Activated CD8-positive, alpha-beta T cell treated with anti-CD3 and anti-CD28 coated beads, Interleukin-2, amount 10 ng/mL, durations not matched to agents 7 days and 5 days (primary cell): ENCODE measurements around the gene DNAAF9. TPM values are rescaled to one million over a fixed set of nuclear protein-coding genes. Genes with fewer than 3 reads are reported as not detected.

Source experiments
- ATAC-seq: fragments of 150-1000 bp; cut with Tn5 transposase; one replicate; pipeline ENCODE4 v1.10.0; 2021; ENCODE audit warnings: moderate library complexity
- CTCF ChIA-PET: fragments of 350-600 bp; sonication (Branson Sonifier 250); formaldehyde crosslinking; loops from one replicate; lab custom pipeline; 2021; ENCODE audit warnings: antibody characterized with exemption; lab: Charles Lee
- POLR2A ChIA-PET: fragments of 350-600 bp; sonication (Branson Sonifier 250); formaldehyde crosslinking; loops from one replicate; lab custom pipeline; 2021; ENCODE audit warnings: antibody characterized with exemption; lab: Charles Lee
- DNase-seq: peaks from one replicate; pipeline ENCODE4 v3.0.0-alpha.2; 2020
- H3K27ac Mint-ChIP-seq: one replicate; pipeline ENCODE4 v1.8.0; 2021; ENCODE audit warnings: mild to moderate bottlenecking, mixed read lengths
- H3K27me3 Mint-ChIP-seq: one replicate; pipeline ENCODE4 v1.8.0; 2021; ENCODE audit warnings: low read depth, mixed read lengths
- H3K36me3 Mint-ChIP-seq: one replicate; pipeline ENCODE4 v1.8.0; 2021; ENCODE audit warnings: low read depth, mixed read lengths
- H3K4me1 Mint-ChIP-seq: one replicate; pipeline ENCODE4 v1.8.0; 2021; ENCODE audit warnings: low read depth, mixed read lengths
- H3K4me3 Mint-ChIP-seq: one replicate; pipeline ENCODE4 v1.8.0; 2021; ENCODE audit warnings: mild to moderate bottlenecking, mixed read lengths
- H3K9me3 Mint-ChIP-seq: one replicate; pipeline ENCODE4 v1.8.0; 2022; ENCODE audit warnings: mixed read lengths; ENCODE audit not compliant: insufficient read depth
- total RNA-seq, 2 experiments: library from RNA; stranded (reverse); gene quantifications; one replicate each; pipeline ENCODE4 v1.2.3, GENCODE V29; 2021

Gene DNAAF9
- total RNA-seq, 2 experiments from 2014 or later: 3.4 to 3.5 TPM

- Mint-ChIP-seq H3K27ac (no peak overlapping the region), H3K9me3 (no peaks in the 10 kb centered on the region), H3K4me3 (no peak overlapping the region), H3K27me3 (no peaks in the 10 kb centered on the region), H3K36me3 (no peaks in the 10 kb centered on the region), H3K4me1 (no peaks in the 10 kb centered on the region)
- CTCF ChIA-PET: no interaction called here
- DNase-seq (no peak), ATAC-seq (no peak)
- POLR2A ChIA-PET: no interaction called here
Measured at GRCh38 chr20:3396492-3396891, 11.0 kb downstream of the DNAAF9 start.

DNA sequence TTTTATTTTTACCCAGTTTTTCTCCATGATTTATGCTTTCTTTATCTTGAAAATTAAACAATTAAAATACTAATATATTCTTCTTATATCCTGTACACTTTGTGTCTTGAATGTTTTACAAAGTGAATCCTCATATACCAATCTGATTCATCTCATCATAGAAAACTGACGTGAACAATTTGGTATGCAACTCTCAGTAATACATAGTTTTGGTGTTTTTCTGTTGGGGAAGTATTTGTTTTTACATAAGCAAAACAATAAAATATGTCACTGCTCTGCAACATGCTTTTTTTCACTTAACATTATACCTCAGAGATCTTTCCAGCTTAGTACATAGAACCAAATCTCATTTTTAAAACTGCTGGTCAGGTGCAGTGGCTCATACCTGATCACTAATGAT, 14.7 kb downstream of the DNAAF9 start:
- CTCF ChIA-PET: no interaction called here
- no peak overlapping the region for H3K4me3 Mint-ChIP-seq
- no peaks in the 10 kb centered on the region for H3K9me3 Mint-ChIP-seq
- no peaks in the 10 kb centered on the region for H3K4me1 Mint-ChIP-seq
- peaks cover 2% of the 10 kb centered on the region for H3K36me3 Mint-ChIP-seq
- POLR2A ChIA-PET: no interaction called here
- H3K27me3 Mint-ChIP-seq: peaks cover 3% of the 10 kb centered on the region
- H3K27ac Mint-ChIP-seq: no peak overlapping the region
- ATAC-seq (no peak), DNase-seq (no peak)

DNA sequence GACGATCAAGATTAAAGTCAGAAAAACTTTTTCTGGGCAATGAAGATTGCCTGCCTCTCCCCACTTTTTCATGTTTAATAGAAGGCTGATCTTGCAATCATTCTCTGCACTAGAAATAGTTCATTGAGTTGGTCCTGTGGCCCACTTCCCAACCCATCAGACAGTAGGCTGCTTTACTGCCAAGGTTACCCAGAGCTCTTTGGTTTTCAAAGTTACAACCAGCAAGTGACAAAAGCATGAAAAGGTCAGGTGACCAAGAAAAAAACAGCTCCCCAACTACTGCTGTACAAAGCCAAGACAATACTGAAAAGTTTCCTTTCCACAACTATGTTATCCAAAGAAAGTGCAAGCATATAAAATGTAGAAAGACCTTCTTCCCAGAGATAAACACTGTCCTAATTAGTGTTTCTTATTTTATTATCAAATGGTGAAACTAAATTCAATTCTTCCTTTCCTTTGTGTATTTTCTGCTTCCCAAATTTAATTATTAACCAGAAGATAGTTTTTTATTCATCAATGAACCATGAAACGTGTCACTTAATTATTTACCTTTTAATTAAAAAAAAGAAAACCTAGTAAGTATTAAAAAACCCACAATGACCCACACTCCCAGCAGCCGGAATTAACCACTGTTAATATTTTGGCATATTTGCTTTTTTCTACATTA, 16.6 kb downstream of the DNAAF9 start:
- Mint-ChIP-seq H3K9me3 (peaks cover 13% of the 10 kb centered on the region), H3K4me1 (no peaks in the 10 kb centered on the region), H3K36me3 (peaks cover 2% of the 10 kb centered on the region), H3K27ac (no peak overlapping the region), H3K4me3 (no peak overlapping the region), H3K27me3 (peaks cover 5% of the 10 kb centered on the region)
- ChIA-PET CTCF (no interaction called here), POLR2A (no interaction called here)
- DNase-seq (no peak), ATAC-seq (no peak)

GRCh38 chr20:3383878-3384495, 23.5 kb downstream of the DNAAF9 start:
- Mint-ChIP-seq H3K27me3 (peaks cover 5% of the 10 kb centered on the region), H3K4me1 (peaks cover 9% of the 10 kb centered on the region), H3K9me3 (peaks cover 13% of the 10 kb centered on the region), H3K36me3 (peaks cover 6% of the 10 kb centered on the region), H3K4me3 (no peak overlapping the region), H3K27ac (no peak overlapping the region)
- ATAC-seq (no peak), DNase-seq (no peak)
- ChIA-PET CTCF (interaction anchor here (1.4 kb wide), 1 partner anchor 18 kb away, joined by 3 read pairs; no protein-coding TSS in a partner anchor), POLR2A (no interaction called here)

- H3K27ac Mint-ChIP-seq: no peak overlapping the region
- peaks cover 6% of the 10 kb centered on the region for H3K36me3 Mint-ChIP-seq
- peaks cover 13% of the 10 kb centered on the region for H3K9me3 Mint-ChIP-seq
- CTCF ChIA-PET: no interaction called here
- H3K27me3 Mint-ChIP-seq: peaks cover 2% of the 10 kb centered on the region
- POLR2A ChIA-PET: no interaction called here
- DNase-seq (no peak), ATAC-seq (no peak)
- H3K4me3 Mint-ChIP-seq: no peak overlapping the region
- H3K4me1 Mint-ChIP-seq: peaks cover 14% of the 10 kb centered on the region
Measured at GRCh38 chr20:3382836-3383235, 24.6 kb downstream of the DNAAF9 start.

DNA sequence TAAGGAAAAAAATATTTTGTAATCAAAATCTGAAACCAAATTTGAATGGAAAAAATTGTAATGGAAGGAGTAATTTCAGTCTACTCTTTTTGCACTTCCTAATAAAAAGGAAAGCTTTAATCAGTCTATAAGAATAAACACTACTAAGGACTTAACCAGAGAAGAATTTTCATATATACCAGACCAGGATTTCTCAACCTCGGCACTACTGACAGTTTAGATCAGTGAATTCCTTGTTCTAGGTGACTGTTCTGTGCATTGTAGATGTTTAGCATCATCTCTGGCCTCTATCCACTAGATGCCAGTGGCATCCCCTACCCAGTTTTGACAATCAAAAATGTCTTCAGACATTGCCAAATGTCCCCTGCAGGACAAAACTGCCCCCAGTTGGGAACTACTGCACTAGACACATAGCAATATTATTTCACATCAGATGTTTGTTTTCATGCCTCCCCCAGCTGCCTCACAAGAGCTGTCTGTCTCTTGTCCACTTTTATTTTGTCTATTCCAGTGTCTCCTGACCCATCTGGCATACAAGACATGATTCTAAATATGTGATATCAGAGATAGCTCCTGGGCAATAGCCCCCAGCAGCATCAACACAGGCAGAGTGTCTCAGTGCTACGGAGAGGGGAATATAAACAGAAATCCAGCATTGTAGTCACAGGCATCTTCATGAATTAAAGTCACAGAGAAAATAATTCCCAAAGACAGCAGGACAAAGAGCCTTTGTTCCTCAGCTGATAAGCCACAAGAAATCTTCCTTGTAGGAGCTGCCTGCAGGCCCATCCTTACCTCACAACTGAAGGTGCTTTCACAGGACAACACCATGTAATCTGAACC, 27.0 kb downstream of the DNAAF9 start:
- Mint-ChIP-seq H3K36me3 (peaks cover 9% of the 10 kb centered on the region), H3K4me1 (peaks cover 14% of the 10 kb centered on the region), H3K27ac (no peak overlapping the region), H3K27me3 (no peaks in the 10 kb centered on the region), H3K4me3 (no peak overlapping the region), H3K9me3 (no peaks in the 10 kb centered on the region)
- ATAC-seq (no peak), DNase-seq (no peak)
- POLR2A ChIA-PET: no interaction called here
- CTCF ChIA-PET: no interaction called here

- H3K9me3 Mint-ChIP-seq: no peaks in the 10 kb centered on the region
- DNase-seq (no peak), ATAC-seq (no peak)
- peaks cover 15% of the 10 kb centered on the region for H3K36me3 Mint-ChIP-seq
- no peaks in the 10 kb centered on the region for H3K27me3 Mint-ChIP-seq
- no peak overlapping the region for H3K27ac Mint-ChIP-seq
- no peak overlapping the region for H3K4me3 Mint-ChIP-seq
- POLR2A ChIA-PET: no interaction called here
- H3K4me1 Mint-ChIP-seq: peaks cover 5% of the 10 kb centered on the region
- CTCF ChIA-PET: no interaction called here
Measured at GRCh38 chr20:3378138-3378537, 29.3 kb downstream of the DNAAF9 start.

- ATAC-seq: no peak
- Mint-ChIP-seq H3K27me3 (no peaks in the 10 kb centered on the region), H3K36me3 (peaks cover 15% of the 10 kb centered on the region), H3K9me3 (no peaks in the 10 kb centered on the region), H3K4me3 (no peak overlapping the region), H3K27ac (no peak overlapping the region), H3K4me1 (peaks cover 5% of the 10 kb centered on the region)
- CTCF ChIA-PET: no interaction called here
- POLR2A ChIA-PET: no interaction called here
- no peak for DNase-seq
Measured at GRCh38 chr20:3377644-3378043, 29.8 kb downstream of the DNAAF9 start.

DNA sequence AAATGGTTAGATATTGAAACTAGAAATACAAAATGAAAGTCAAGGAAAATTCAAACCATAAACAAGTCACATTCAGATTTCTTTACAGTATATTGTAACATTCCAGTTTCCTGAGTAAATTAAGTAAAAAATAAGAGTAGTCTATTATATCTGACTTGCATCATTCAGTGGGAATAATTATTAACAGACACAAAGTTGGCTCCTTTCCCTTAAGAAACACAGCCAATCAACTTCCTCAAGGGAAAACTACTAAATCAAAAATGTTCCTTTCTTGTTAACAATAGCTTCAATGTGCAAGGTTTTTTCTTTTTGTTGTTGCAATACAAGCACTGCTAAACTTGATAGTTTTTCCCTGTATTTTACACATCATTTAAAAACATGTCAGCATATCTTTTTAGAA, 33.2 kb downstream of the DNAAF9 start:
- no peaks in the 10 kb centered on the region for H3K9me3 Mint-ChIP-seq
- peaks cover 8% of the 10 kb centered on the region for H3K4me1 Mint-ChIP-seq
- CTCF ChIA-PET: no interaction called here
- H3K4me3 Mint-ChIP-seq: no peak overlapping the region
- H3K27ac Mint-ChIP-seq: no peak overlapping the region
- POLR2A ChIA-PET: no interaction called here
- no peaks in the 10 kb centered on the region for H3K27me3 Mint-ChIP-seq
- peaks cover 17% of the 10 kb centered on the region for H3K36me3 Mint-ChIP-seq
- DNase-seq (no peak), ATAC-seq (no peak)

DNA sequence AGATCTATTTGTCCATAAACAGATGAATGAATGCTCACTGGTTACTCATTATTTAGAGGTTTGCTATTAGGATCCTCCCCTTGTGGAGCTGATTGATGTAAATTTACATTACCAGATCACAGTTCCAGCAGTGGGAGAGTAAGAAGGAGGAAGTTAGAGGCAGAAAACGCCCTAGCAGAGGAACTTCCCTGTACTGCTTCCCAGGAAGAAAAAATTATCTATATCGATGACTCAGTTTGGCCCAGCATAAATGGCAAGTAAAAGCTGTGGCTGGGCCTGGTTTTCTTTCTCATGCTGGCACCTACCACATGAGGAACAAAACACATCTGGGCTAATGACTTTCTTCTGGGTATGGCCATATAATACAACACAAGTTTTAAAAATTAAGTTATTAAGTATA, 35.7 kb downstream of the DNAAF9 start:
- ATAC-seq (no peak), DNase-seq (no peak)
- ChIA-PET POLR2A (no interaction called here), CTCF (interaction anchor here (0.7 to 1.0 kb wide), 2 partner anchors 303 to 1234 kb away, joined by 3 to 4 read pairs; no protein-coding TSS in a partner anchor)
- peaks cover 16% of the 10 kb centered on the region for H3K36me3 Mint-ChIP-seq
- no peaks in the 10 kb centered on the region for H3K27me3 Mint-ChIP-seq
- H3K9me3 Mint-ChIP-seq: no peaks in the 10 kb centered on the region
- no peak overlapping the region for H3K4me3 Mint-ChIP-seq
- H3K4me1 Mint-ChIP-seq: peaks cover 11% of the 10 kb centered on the region
- H3K27ac Mint-ChIP-seq: no peak overlapping the region

GRCh38 chr20:3367089-3367488, 40.4 kb downstream of the DNAAF9 start:
- Mint-ChIP-seq H3K4me1 (peaks cover 12% of the 10 kb centered on the region), H3K27ac (no peak overlapping the region), H3K27me3 (no peaks in the 10 kb centered on the region), H3K9me3 (no peaks in the 10 kb centered on the region), H3K4me3 (no peak overlapping the region), H3K36me3 (peaks cover 12% of the 10 kb centered on the region)
- ChIA-PET CTCF (no interaction called here), POLR2A (no interaction called here)
- no peak for DNase-seq
- ATAC-seq: no peak
